Type B pancreatic cell (in vitro differentiated cells): ENCODE results near the gene RBM20. TPM values are rescaled to one million over a fixed set of nuclear protein-coding genes. Genes with fewer than 3 reads are reported as not detected.

ENCODE experiments used
- DNase-seq: peaks from one replicate; pipeline ENCODE4 v3.0.0; 2021; ENCODE audit warnings: mixed read lengths; ENCODE audit not compliant: unreplicated experiment; ENCODE audit errors: extremely low spot score
- H3K27ac Mint-ChIP-seq: 2 replicates; pipeline ENCODE4 v1.8.0; 2021; ENCODE audit warnings: mild to moderate bottlenecking, mixed read lengths
- H3K27me3 Mint-ChIP-seq: 2 replicates; pipeline ENCODE4 v1.8.0; 2021; ENCODE audit warnings: mixed read lengths
- H3K36me3 Mint-ChIP-seq: 2 replicates; pipeline ENCODE4 v1.8.0; 2021; ENCODE audit warnings: mixed read lengths
- H3K4me1 Mint-ChIP-seq: one replicate; pipeline ENCODE4 v1.8.0; 2021; ENCODE audit warnings: mixed read lengths; ENCODE audit not compliant: unreplicated experiment
- H3K4me3 Mint-ChIP-seq: 2 replicates; pipeline ENCODE4 v1.8.0; 2021; ENCODE audit warnings: mild to moderate bottlenecking, mixed read lengths
- H3K9me3 Mint-ChIP-seq: 2 replicates; pipeline ENCODE4 v1.8.0; 2021; ENCODE audit warnings: mixed read lengths
- total RNA-seq: library from RNA; stranded (reverse); gene quantifications from 2 replicates; pipeline ENCODE4 v1.2.1, GENCODE V29; 2021; ENCODE audit warnings: low replicate concordance
- TF ChIP-seq, protein P1 (sequence below): fragments of 200-600 bp; sonication (generic); conservative IDR thresholded peaks from 2 replicates; pipeline ENCODE4 v1.5.0; 2021; ENCODE audit warnings: antibody characterized with exemption, mild to moderate bottlenecking

RBM20 gene
- total RNA-seq, 1 donor from 2014 or later, result 5.2 TPM

DNA sequence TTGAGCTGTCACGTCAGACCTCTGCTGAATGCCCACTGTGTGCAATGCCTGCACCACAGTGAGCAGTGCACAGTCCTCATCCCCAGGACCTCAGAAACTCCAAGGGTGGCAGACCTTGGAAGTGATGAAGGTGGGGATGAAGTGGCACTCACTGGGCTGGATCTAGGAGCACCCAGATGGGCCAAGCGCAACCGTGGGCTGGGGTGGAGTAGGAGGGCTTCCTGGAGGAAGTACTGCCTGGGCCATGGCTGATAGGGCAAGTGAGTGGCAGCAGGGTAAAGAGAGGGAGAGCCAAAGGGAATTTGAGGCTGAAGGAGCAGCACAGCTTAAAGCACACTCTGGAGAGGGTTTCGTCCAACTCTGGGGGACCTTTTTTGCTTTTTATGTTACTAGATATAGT lies 52.3 kb downstream of the RBM20 start:
- DNase-seq, result no peak
- TF ChIP-seq, protein P1, sequence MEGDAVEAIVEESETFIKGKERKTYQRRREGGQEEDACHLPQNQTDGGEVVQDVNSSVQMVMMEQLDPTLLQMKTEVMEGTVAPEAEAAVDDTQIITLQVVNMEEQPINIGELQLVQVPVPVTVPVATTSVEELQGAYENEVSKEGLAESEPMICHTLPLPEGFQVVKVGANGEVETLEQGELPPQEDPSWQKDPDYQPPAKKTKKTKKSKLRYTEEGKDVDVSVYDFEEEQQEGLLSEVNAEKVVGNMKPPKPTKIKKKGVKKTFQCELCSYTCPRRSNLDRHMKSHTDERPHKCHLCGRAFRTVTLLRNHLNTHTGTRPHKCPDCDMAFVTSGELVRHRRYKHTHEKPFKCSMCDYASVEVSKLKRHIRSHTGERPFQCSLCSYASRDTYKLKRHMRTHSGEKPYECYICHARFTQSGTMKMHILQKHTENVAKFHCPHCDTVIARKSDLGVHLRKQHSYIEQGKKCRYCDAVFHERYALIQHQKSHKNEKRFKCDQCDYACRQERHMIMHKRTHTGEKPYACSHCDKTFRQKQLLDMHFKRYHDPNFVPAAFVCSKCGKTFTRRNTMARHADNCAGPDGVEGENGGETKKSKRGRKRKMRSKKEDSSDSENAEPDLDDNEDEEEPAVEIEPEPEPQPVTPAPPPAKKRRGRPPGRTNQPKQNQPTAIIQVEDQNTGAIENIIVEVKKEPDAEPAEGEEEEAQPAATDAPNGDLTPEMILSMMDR, result no peak
- Mint-ChIP-seq H3K4me1 (peaks cover 8% of the 10 kb centered on the region), H3K36me3 (no peaks in the 10 kb centered on the region), H3K27me3 (no peaks in the 10 kb centered on the region), H3K4me3 (no peak overlapping the region), H3K27ac (no peak overlapping the region), H3K9me3 (peaks cover 5% of the 10 kb centered on the region)

DNA sequence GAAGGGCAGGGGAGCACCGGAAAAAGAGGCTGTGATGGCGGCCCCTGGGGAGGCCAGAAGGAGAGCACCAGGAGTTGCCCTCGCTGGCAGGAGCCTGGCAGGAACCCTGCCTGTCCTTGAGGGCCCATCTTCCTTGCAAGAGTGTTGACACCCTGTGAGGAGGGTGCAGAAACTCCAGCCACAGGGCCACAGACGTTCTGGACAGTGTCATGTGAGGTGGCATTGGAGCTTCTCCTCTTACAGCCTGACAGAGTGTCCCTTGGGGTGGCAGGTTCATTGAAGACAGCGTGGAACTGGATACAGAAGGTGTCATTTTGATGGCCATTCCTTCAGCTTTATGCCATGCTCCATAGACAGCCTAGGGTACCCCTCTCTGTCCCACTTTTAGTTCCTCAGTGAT lies 54.2 kb downstream of the RBM20 start:
- Mint-ChIP-seq H3K27ac (no peak overlapping the region), H3K9me3 (no peaks in the 10 kb centered on the region), H3K36me3 (no peaks in the 10 kb centered on the region), H3K27me3 (no peaks in the 10 kb centered on the region), H3K4me1 (peaks cover 10% of the 10 kb centered on the region), H3K4me3 (no peak overlapping the region)
- TF ChIP-seq, protein P1, result no peak
- no peak for DNase-seq

DNA sequence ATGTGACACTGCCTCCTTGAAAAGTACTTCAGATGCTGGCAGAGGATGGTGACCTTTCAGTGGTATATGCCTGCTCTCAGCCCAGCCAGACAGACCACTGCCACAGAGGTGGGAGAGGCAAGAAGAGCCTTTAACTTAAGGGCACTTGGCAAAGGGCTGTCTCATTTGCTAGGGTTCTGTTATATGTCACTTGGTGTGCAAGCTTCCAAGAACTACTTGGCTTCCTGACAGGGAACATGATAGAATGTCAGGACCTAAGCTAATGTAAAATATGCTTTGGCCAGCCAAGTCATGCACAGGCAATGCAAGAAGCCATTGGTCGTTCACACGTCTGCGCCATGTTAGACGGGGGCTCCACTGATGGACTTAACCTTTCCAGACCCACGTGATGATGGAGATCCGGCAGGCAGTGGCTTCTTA lies 54.7 kb downstream of the RBM20 start:
- TF ChIP-seq, protein P1, result no peak
- Mint-ChIP-seq H3K36me3 (no peaks in the 10 kb centered on the region), H3K9me3 (no peaks in the 10 kb centered on the region), H3K4me1 (peaks cover 10% of the 10 kb centered on the region), H3K27me3 (no peaks in the 10 kb centered on the region), H3K27ac (no peak overlapping the region), H3K4me3 (no peak overlapping the region)
- no peak for DNase-seq

DNA sequence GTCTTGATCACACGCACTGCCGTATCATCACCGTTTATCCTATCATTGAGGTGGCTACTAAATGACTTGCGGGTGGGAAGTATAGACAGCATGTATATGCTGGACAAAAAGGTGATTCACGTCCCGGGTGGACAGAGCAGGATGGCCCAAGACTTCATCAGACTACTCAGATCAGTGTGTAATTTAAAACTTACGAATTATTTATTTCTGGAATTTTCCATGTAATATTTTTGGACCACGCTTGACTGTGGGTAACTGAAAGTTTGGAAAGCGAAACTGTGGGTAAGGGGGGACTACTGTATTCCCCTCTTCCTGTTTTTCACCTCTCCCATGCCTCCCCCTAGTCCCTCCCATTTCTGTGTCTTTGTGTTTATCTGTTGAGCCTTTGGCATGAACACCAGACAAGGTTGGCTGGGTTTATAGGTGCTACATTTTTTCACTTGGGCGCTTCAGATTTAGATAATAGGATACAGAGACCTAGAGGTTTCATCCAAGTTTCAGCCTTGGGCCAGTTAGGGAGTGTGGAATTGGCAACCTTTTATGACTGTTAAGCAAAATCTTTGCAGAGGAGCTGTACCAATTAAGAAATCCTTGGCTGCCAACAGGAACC lies 55.8 kb downstream of the RBM20 start:
- H3K4me3 Mint-ChIP-seq, result no peak overlapping the region
- H3K9me3 Mint-ChIP-seq, result no peaks in the 10 kb centered on the region
- no peaks in the 10 kb centered on the region for H3K27me3 Mint-ChIP-seq
- H3K36me3 Mint-ChIP-seq, result no peaks in the 10 kb centered on the region
- H3K4me1 Mint-ChIP-seq, result peaks cover 10% of the 10 kb centered on the region
- H3K27ac Mint-ChIP-seq, result no peak overlapping the region
- TF ChIP-seq, protein P1, result no peak
- DNase-seq, result no peak

DNA sequence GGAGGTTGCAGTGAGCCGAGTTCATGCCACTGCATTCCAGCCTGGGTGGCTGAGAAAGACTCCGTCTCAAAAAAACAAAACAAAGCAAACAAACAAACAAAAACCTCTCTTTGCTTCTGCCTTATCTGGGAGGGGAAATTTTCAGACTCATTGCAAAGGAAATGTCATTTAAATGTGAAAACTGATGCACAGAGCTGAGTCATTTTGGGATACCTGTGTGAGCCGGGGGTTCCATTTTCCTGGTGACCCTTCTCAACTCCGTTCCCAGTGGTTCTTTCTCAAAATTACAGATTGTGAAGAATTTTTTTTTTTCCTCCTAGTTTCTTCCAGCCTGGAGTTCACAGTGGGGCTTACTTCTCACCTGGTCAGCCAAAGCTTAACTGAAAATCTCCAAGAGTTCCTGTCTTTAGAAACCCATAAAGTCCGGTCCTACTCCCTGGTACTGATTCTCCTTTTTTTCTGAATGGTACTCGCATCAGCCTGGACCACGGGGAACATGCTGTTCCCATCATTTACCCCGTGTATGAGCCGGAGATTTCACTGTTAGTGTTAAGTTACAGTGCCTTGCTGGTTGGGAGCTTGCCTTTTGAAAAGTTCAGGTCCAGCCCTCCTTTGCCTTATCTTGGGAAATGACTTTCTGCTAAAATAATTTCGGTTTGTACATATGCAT lies 56.9 kb downstream of the RBM20 start:
- Mint-ChIP-seq H3K36me3 (no peaks in the 10 kb centered on the region), H3K4me1 (peaks cover 6% of the 10 kb centered on the region), H3K27me3 (no peaks in the 10 kb centered on the region), H3K4me3 (no peak overlapping the region), H3K9me3 (no peaks in the 10 kb centered on the region), H3K27ac (no peak overlapping the region)
- no peak for DNase-seq
- TF ChIP-seq, protein P1, result no peak
